Mesendoderm (in vitro differentiated cells): ENCODE measurements around the gene FNDC4. TPM values are rescaled to one million over a fixed set of nuclear protein-coding genes. Genes with fewer than 3 reads are reported as not detected.

Source experiments
- DNase-seq: peaks from one replicate; pipeline ENCODE4 v3.0.0; 2013
- H2AK5ac ChIP-seq: 2 replicates; pipeline ENCODE4 v1.6.1; 2013; ENCODE audit warnings: low read length, inconsistent platforms
- H2BK120ac ChIP-seq: 2 replicates; pipeline ENCODE4 v1.6.1; 2013; ENCODE audit warnings: low read depth, mild to moderate bottlenecking, low read length, moderate library complexity, mixed read lengths
- H2BK15ac ChIP-seq: replicated peaks from 2 replicates; pipeline ENCODE4 v1.6.1; 2013; ENCODE audit warnings: low read depth, mild to moderate bottlenecking, moderate library complexity
- H2BK5ac ChIP-seq: 2 replicates; pipeline ENCODE4 v1.6.1; 2013; ENCODE audit warnings: low read length, inconsistent platforms
- H3K18ac ChIP-seq: 2 replicates; pipeline ENCODE4 v1.6.1; 2013; ENCODE audit warnings: mild to moderate bottlenecking, low read length, mixed read lengths
- H3K23ac ChIP-seq: one replicate; pipeline ENCODE4 v1.6.1; 2013; ENCODE audit warnings: low read length
- H3K27ac ChIP-seq: 2 replicates; pipeline ENCODE4 v1.5.1; 2013; ENCODE audit warnings: low read depth, mild to moderate bottlenecking, inconsistent platforms, low read length, moderate library complexity
- H3K27me3 ChIP-seq: 2 replicates; pipeline ENCODE4 v1.6.1; 2013; ENCODE audit warnings: low read length, control low read depth, mild to moderate bottlenecking, inconsistent platforms; ENCODE audit not compliant: insufficient read depth, poor library complexity
- H3K36me3 ChIP-seq: 2 replicates; pipeline ENCODE4 v1.6.1; 2013; ENCODE audit warnings: low read length, inconsistent platforms; ENCODE audit not compliant: control insufficient read depth, insufficient read depth
- H3K4ac ChIP-seq: one replicate; pipeline ENCODE4 v1.6.1; 2013; ENCODE audit warnings: low read depth, mild to moderate bottlenecking, low read length, moderate library complexity
- H3K4me1 ChIP-seq: 2 replicates; pipeline ENCODE4 v1.6.1; 2013; ENCODE audit warnings: low read depth, low read length, inconsistent platforms; ENCODE audit not compliant: control insufficient read depth
- H3K4me2 ChIP-seq: 2 replicates; pipeline ENCODE4 v1.6.1; 2013; ENCODE audit warnings: low read length
- H3K4me3 ChIP-seq: 2 replicates; pipeline ENCODE4 v1.5.1; 2013; ENCODE audit warnings: mild to moderate bottlenecking, low read length
- H3K56ac ChIP-seq: one replicate; pipeline ENCODE4 v1.6.1; 2013; ENCODE audit warnings: low read length
- H3K79me1 ChIP-seq: 2 replicates; pipeline ENCODE4 v1.6.1; 2013; ENCODE audit warnings: low read length, inconsistent platforms
- H3K79me2 ChIP-seq: 2 replicates; pipeline ENCODE4 v1.6.1; 2013; ENCODE audit warnings: mild to moderate bottlenecking, low read length; ENCODE audit not compliant: control insufficient read depth, insufficient read depth
- H3K9ac ChIP-seq: 2 replicates; pipeline ENCODE4 v1.6.1; 2013; ENCODE audit warnings: low read length, inconsistent platforms
- H4K5ac ChIP-seq: one replicate; pipeline ENCODE4 v1.6.1; 2013; ENCODE audit warnings: low read length
- H4K8ac ChIP-seq: one replicate; pipeline ENCODE4 v1.6.1; 2013; ENCODE audit warnings: low read depth, mild to moderate bottlenecking, control low read depth, low read length, moderate library complexity
- WGBS: extraction: QIAGEN DNeasy Blood & Tissue Kit; methylation state at CpG from one replicate; pipeline ENCODE4 v1.1.7; 2013; ENCODE audit warnings: low lambda C conversion rate, missing lambda C conversion rate; ENCODE audit not compliant: insufficient coverage; ENCODE audit errors: extremely low coverage; 5-methylcytosine and 5-hydroxymethylcytosine counted together
- small RNA-seq: library from polyadenylated mRNA; stranded (forward); fragments of <200 nt; extraction: miRNeasy Mini kit (QIAGEN cat#:217004); gene quantifications from one replicate; pipeline ENCODE3, GENCODE V24; 2013; ENCODE audit not compliant: insufficient read depth

Gene FNDC4

DNA sequence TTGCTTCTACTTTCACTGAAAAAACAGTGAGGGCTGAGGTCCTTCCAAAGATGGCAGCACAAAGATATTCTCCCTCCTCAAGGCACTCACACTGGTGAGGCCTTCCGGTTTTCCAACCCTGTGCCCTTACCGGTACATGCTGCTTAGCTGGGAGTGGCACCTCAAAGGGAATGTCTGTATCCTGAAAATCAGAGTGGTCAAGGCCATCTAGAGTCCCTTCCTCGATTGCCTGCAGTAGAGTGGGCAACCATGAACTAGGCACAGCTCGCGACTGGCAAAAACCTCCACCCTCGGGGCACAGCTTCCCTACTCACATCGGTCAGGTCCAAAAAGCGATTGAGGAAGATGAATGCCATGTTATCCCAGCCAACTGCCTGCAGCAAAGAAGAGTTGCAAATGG lies 49.4 kb downstream of the FNDC4 start:
- Histone ChIP-seq H2BK15ac (no peak overlapping the region), H3K18ac (no peak overlapping the region), H3K36me3 (peaks cover 5% of the 10 kb centered on the region), H3K27me3 (no peaks in the 10 kb centered on the region), H3K27ac (no peak overlapping the region), H3K23ac (no peak overlapping the region), H4K5ac (no peak overlapping the region), H3K4me3 (no peak overlapping the region), H2AK5ac (no peak overlapping the region), H3K79me2 (no peaks in the 10 kb centered on the region), H2BK120ac (no peak overlapping the region), H4K8ac (no peak overlapping the region), H3K4ac (no peak overlapping the region), H3K79me1 (no peaks in the 10 kb centered on the region), H3K56ac (no peak overlapping the region), H3K4me1 (peaks cover 3% of the 10 kb centered on the region), H3K4me2 (no peak overlapping the region), H2BK5ac (no peak overlapping the region), H3K9ac (no peak overlapping the region)
- no CpG with 5 or more reads among the region's 8 CpGs for whole genome bisulfite sequencing
- DNase-seq, result no peak

GRCh38 chr2:27445155-27445554 lies 49.8 kb downstream of the FNDC4 start:
- WGBS, result no CpG with 5 or more reads among the region's 8 CpGs
- H3K36me3 ChIP-seq, result peaks cover 7% of the 10 kb centered on the region

GRCh38 chr2:27442920-27443282 lies 52.1 kb downstream of the FNDC4 start:
- DNase-seq, result no peak

More at GRCh38 chr2:27445155-27445554, 49.8 kb downstream of the FNDC4 start:
- Histone ChIP-seq H3K18ac (no peak overlapping the region), H3K56ac (no peak overlapping the region), H3K9ac (no peak overlapping the region), H2AK5ac (no peak overlapping the region), H2BK120ac (no peak overlapping the region), H3K23ac (no peak overlapping the region), H4K5ac (no peak overlapping the region), H3K4me1 (peaks cover 3% of the 10 kb centered on the region), H3K4me2 (no peak overlapping the region), H3K79me2 (no peaks in the 10 kb centered on the region), H2BK15ac (no peak overlapping the region), H3K4me3 (no peak overlapping the region), H3K79me1 (no peaks in the 10 kb centered on the region), H3K4ac (no peak overlapping the region), H4K8ac (no peak overlapping the region), H2BK5ac (no peak overlapping the region), H3K27me3 (no peaks in the 10 kb centered on the region), H3K27ac (no peak overlapping the region)
- no peak for DNase-seq

DNA sequence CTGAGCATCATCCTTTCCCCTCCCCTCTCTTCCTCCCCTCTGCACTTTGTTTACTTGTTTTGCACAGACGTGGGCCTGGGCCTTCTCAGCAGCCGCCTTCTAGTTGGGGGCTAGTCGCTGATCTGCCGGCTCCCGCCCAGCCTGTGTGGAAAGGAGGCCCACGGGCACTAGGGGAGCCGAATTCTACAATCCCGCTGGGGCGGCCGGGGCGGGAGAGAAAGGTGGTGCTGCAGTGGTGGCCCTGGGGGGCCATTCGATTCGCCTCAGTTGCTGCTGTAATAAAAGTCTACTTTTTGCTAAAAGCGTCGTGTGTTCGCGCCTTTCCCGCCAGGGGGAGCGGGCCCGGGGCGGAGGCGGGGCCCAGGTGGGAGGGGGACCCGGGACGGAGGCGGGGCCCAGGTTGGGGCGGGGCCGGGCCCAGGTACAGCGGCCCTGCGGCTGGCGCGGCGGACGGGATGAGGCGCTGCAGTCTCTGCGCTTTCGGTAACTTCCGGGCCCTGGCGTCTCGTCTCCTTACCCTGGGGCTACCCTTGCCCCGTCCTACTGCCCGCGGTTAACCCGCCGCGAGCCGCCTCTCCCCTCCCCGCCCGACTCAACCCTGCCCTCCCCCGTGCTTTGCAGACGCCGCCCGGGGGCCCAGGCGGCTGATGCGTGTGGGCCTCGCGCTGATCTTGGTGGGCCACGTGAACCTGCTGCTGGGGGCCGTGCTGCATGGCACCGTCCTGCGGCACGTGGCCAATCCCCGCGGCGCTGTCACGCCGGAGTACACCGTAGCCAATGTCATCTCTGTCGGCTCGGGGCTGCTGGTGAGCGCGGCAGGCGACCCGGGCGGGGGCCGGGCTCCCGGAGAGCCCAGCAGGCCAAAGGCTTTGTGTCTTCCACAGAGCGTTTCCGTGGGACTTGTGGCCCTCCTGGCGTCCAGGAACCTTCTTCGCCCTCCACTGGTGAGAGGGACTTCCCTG lies 52.8 kb downstream of the FNDC4 start, which contains the start of gene KRTCAP3:
KRTCAP3 (plus strand) TSS at position 424 of the 962 bp plus-strand sequence; CDS start at position 456, 32 bp downstream.
- Histone ChIP-seq H3K27me3 (no peaks in the 10 kb centered on the region), H3K18ac (peak within 1 kb of the TSS; percentile 7), H2BK120ac (no peak within 1 kb of the TSS), H3K36me3 (peaks cover 9% of the 10 kb centered on the region), H3K79me2 (no peaks in the 10 kb centered on the region), H3K23ac (peak within 1 kb of the TSS; percentile 56), H3K79me1 (no peaks in the 10 kb centered on the region), H3K4me3 (peak within 1 kb of the TSS; percentile 53), H3K27ac (no peak within 1 kb of the TSS), H3K9ac (peak within 1 kb of the TSS; percentile 85), H4K8ac (no peak within 1 kb of the TSS), H2BK15ac (no peak within 1 kb of the TSS), H4K5ac (no peak within 1 kb of the TSS), H3K56ac (peak within 1 kb of the TSS; percentile 95), H2BK5ac (no peak within 1 kb of the TSS), H3K4ac (peak within 1 kb of the TSS; percentile 74), H2AK5ac (no peak within 1 kb of the TSS), H3K4me1 (peaks cover 3% of the 10 kb centered on the region), H3K4me2 (peak within 1 kb of the TSS; percentile 81)
- peak; percentile 94 for DNase-seq
- WGBS, result no CpG with 5 or more reads among the region's 80 CpGs

More at GRCh38 chr2:27442920-27443282, 52.1 kb downstream of the FNDC4 start:
- Histone ChIP-seq H3K23ac (peak overlapping the region; percentile 56), H3K79me2 (no peaks in the 10 kb centered on the region), H3K56ac (peak overlapping the region; percentile 95), H3K79me1 (no peaks in the 10 kb centered on the region), H3K4me2 (peak overlapping the region; percentile 81), H3K18ac (peak overlapping the region; percentile 7), H3K9ac (peak overlapping the region; percentile 85), H2BK120ac (no peak overlapping the region), H3K4me3 (peak overlapping the region; percentile 53), H3K4ac (peak overlapping the region; percentile 74), H2BK15ac (no peak overlapping the region), H3K36me3 (peaks cover 9% of the 10 kb centered on the region), H3K27me3 (no peaks in the 10 kb centered on the region), H4K5ac (no peak overlapping the region), H3K27ac (no peak overlapping the region), H2BK5ac (no peak overlapping the region), H4K8ac (no peak overlapping the region), H2AK5ac (no peak overlapping the region), H3K4me1 (peaks cover 3% of the 10 kb centered on the region)
- WGBS, result no CpG with 5 or more reads among the region's 6 CpGs

Small RNA genes within 50 kb of the gene (small RNA-seq; reads per million reads assigned to genes)
- not detected for gene RNU6-986P
